ENCODE data around the gene AS3MT.

Gene AS3MT

GRCh38 chr10:102916173-102916572, 46.9 kb downstream of the AS3MT start:
- no peak overlapping the region for H3K27ac ChIP-seq (ENCODE audit: low read depth, low read length, poor library complexity, severe bottlenecking)
- H3K9me2 ChIP-seq (ENCODE audit: low read depth, low read length): no peaks in the 10 kb centered on the region
- no peaks in the 10 kb centered on the region for H3K79me2 ChIP-seq (ENCODE audit: insufficient read depth, low read length)
- no peak overlapping the region for H3K4me3 ChIP-seq (ENCODE audit: low read depth, low read length, poor library complexity, severe bottlenecking)
- no peaks in the 10 kb centered on the region for H3K36me3 ChIP-seq (ENCODE audit: insufficient read depth, low read length)
- no peak for TF ChIP-seq EZH2 (IDR thresholded peaks at IDR 0.05; ENCODE audit: borderline replicate concordance, low read length)
- TF ChIP-seq CTCF (IDR thresholded peaks at IDR 0.05; ENCODE audit: low read length): no peak
- no peaks in the 10 kb centered on the region for H4K20me1 ChIP-seq (ENCODE audit: insufficient read depth, low read length)
- no peaks in the 10 kb centered on the region for H3F3A ChIP-seq (ENCODE audit: insufficient read depth, low read length)
- H3K9me3 ChIP-seq (ENCODE audit: low read length): no peaks in the 10 kb centered on the region
- H3K4me1 ChIP-seq (ENCODE audit: insufficient read depth, low read length, severe bottlenecking): peaks cover 32% of the 10 kb centered on the region
- no peak overlapping the region for H2AFZ ChIP-seq (ENCODE audit: low read length)
- no peak overlapping the region for H3K4me2 ChIP-seq (ENCODE audit: low read length)
- H3K9ac ChIP-seq (ENCODE audit: low read length): no peak overlapping the region
- H3K27me3 ChIP-seq (ENCODE audit: insufficient read depth, low read length): no peaks in the 10 kb centered on the region

DNA sequence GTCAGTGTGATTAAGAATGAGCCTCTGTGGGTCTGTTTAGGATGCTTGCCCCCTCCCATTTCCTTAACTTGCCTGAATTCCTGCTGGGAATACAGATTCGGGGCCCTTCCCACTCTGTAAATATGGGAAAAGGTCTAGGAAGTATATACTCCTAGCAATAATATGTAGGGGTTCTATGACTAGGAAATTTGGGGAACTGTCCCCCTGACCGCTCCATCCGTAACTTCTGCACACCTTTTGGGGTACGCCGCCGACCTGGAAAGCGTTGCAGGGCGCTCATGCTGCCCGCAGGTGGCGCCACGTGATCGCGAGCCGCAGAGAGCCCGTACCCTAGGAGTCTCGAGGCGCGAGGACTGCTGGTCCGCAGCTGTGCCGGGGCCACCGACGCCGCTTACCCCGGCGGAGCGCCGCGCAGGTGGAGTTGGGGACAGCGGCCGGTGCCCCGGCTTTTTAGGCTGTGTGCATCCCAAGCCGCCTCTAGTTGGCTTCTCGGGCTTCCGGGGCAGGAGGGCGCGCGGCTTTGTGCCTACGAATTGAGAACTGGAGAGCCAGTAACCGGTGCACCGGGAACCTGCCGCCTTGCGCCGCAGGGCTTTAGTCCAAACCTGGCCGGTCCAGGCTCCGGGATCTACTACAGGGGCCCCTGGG, 48.2 kb downstream of the AS3MT start:
- Histone ChIP-seq H3K9me2 (ENCODE audit: low read depth, low read length) (no peaks in the 10 kb centered on the region), H3K36me3 (ENCODE audit: insufficient read depth, low read length) (no peaks in the 10 kb centered on the region), H3K27me3 (ENCODE audit: insufficient read depth, low read length) (no peaks in the 10 kb centered on the region), H2AFZ (ENCODE audit: low read length) (no peak overlapping the region), H3F3A (ENCODE audit: insufficient read depth, low read length) (no peaks in the 10 kb centered on the region), H4K20me1 (ENCODE audit: insufficient read depth, low read length) (no peaks in the 10 kb centered on the region), H3K9ac (ENCODE audit: low read length) (peak overlapping the region; percentile 23; the same call in 1 of the 2 replicates), H3K4me2 (ENCODE audit: low read length) (peak overlapping the region; percentile 72), H3K4me3 (ENCODE audit: low read depth, low read length, poor library complexity, severe bottlenecking) (peak overlapping the region; percentile 82), H3K9me3 (ENCODE audit: low read length) (no peaks in the 10 kb centered on the region), H3K4me1 (ENCODE audit: insufficient read depth, low read length, severe bottlenecking) (peaks cover 41% of the 10 kb centered on the region), H3K79me2 (ENCODE audit: insufficient read depth, low read length) (no peaks in the 10 kb centered on the region), H3K27ac (ENCODE audit: low read depth, low read length, poor library complexity, severe bottlenecking) (no peak overlapping the region)
- TF ChIP-seq CTCF (IDR thresholded peaks at IDR 0.05; ENCODE audit: low read length): peak; percentile 81
- TF ChIP-seq EZH2 (IDR thresholded peaks at IDR 0.05; ENCODE audit: borderline replicate concordance, low read length): no peak

DNA sequence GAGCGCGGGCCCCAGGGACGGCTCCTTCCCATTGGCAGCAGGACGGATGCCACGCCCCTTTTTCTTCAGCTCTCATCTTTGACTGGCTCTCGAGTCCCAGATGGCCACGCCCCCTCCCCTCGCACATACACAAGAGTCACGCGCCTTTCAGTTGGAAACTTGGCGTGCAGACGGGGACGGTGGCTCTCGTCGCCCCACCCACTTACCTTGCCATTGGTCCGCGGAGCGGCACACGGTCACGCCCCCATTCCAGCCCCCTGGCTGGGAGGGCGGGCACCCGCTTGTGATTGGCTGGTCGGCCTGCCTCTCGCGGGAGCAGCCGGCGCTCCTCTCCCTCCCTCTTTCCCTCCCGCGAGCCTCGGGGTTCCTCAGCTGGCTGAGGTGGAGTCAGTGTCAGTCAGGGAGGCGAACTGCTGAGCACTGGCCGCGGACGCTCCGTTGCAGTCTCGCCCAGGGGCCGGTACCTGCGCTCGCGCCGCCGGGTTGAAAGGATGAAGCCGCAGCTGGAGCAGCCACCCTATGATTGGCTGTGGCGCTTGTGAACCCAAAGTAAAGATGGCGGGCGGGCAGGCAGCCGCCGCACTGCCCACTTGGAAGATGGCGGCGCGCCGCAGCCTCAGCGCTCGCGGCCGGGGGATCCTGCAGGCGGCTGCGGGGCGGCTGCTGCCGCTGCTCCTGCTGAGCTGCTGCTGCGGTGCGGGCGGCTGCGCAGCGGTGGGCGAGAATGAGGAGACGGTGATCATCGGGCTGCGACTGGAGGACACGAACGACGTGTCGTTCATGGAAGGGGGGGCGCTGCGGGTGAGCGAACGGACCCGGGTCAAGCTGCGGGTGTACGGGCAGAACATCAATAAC, 48.9 kb downstream of the AS3MT start, which contains the start of gene CNNM2:
TSS of gene CNNM2 (plus strand) at position 333 of the 855 bp plus-strand sequence. CDS start at position 520, 187 bp downstream.
- Histone ChIP-seq H3F3A (ENCODE audit: insufficient read depth, low read length) (no peaks in the 10 kb centered on the region), H3K9me2 (ENCODE audit: low read depth, low read length) (no peaks in the 10 kb centered on the region), H3K79me2 (ENCODE audit: insufficient read depth, low read length) (no peaks in the 10 kb centered on the region), H3K27ac (ENCODE audit: low read depth, low read length, poor library complexity, severe bottlenecking) (peak within 1 kb of the TSS; percentile 7), H3K4me2 (ENCODE audit: low read length) (peak within 1 kb of the TSS; percentile 85), H3K4me3 (ENCODE audit: low read depth, low read length, poor library complexity, severe bottlenecking) (peak within 1 kb of the TSS; percentile 82), H3K9ac (ENCODE audit: low read length) (peak within 1 kb of the TSS; percentile 74), H4K20me1 (ENCODE audit: insufficient read depth, low read length) (no peaks in the 10 kb centered on the region), H3K36me3 (ENCODE audit: insufficient read depth, low read length) (no peaks in the 10 kb centered on the region), H2AFZ (ENCODE audit: low read length) (no peak within 1 kb of the TSS), H3K4me1 (ENCODE audit: insufficient read depth, low read length, severe bottlenecking) (peaks cover 49% of the 10 kb centered on the region), H3K9me3 (ENCODE audit: low read length) (no peaks in the 10 kb centered on the region), H3K27me3 (ENCODE audit: insufficient read depth, low read length) (no peaks in the 10 kb centered on the region)
- no peak for TF ChIP-seq EZH2 (IDR thresholded peaks at IDR 0.05; ENCODE audit: borderline replicate concordance, low read length)
- no peak for TF ChIP-seq CTCF (IDR thresholded peaks at IDR 0.05; ENCODE audit: low read length)

Data from OCI-LY1 (cell line).